IMR-90 (cell line): ENCODE measurements around the gene PLCH1.

Experiments used
- CEBPB ChIP-seq: IDR thresholded peaks from 2 replicates; pipeline ENCODE4 v1.6.1; 2012; ENCODE audit warnings: low read depth, low read length, improper control_type of control experiment
- CHD1 ChIP-seq: IDR thresholded peaks from 2 replicates; pipeline ENCODE4 v1.6.1; 2012; ENCODE audit warnings: low read depth, low read length, improper control_type of control experiment
- ELK1 ChIP-seq: fragments of 150-350 bp; IDR thresholded peaks from 2 replicates; pipeline ENCODE4 v1.6.1; 2016; ENCODE audit warnings: low read depth, mild to moderate bottlenecking, low read length, moderate library complexity, borderline replicate concordance
- FOS ChIP-seq: fragments of 150-350 bp; IDR thresholded peaks from 2 replicates; pipeline ENCODE4 v1.6.1; 2016; ENCODE audit warnings: low read depth, low read length
- MAFK ChIP-seq: IDR thresholded peaks from 2 replicates; pipeline ENCODE4 v1.6.1; 2012; ENCODE audit warnings: low read depth, low read length, improper control_type of control experiment
- MAZ ChIP-seq: IDR thresholded peaks from 2 replicates; pipeline ENCODE4 v1.6.1; 2012; ENCODE audit warnings: low read depth, mild to moderate bottlenecking, low read length, improper control_type of control experiment, moderate library complexity, borderline replicate concordance
- MXI1 ChIP-seq: IDR thresholded peaks from 2 replicates; pipeline ENCODE4 v1.6.1; 2012; ENCODE audit warnings: low read depth, mild to moderate bottlenecking, low read length, moderate library complexity, borderline replicate concordance
- NFE2L2 ChIP-seq: fragments of 150-350 bp; IDR thresholded peaks from 2 replicates; pipeline ENCODE4 v1.6.1; 2016; ENCODE audit warnings: low read depth, mild to moderate bottlenecking, low read length
- POLR2A ChIP-seq: IDR thresholded peaks from 2 replicates; pipeline ENCODE4 v1.6.1; 2012; ENCODE audit warnings: mild to moderate bottlenecking, low read depth, low read length
- RAD21 ChIP-seq: IDR thresholded peaks from 2 replicates; pipeline ENCODE4 v1.6.1; 2012; ENCODE audit warnings: low read length, improper control_type of control experiment
- RFX5 ChIP-seq: IDR thresholded peaks from 2 replicates; pipeline ENCODE4 v1.8.0; 2012; ENCODE audit warnings: low read depth, mild to moderate bottlenecking, low read length, moderate library complexity
- SMC3 ChIP-seq: fragments of 150-350 bp; IDR thresholded peaks from 2 replicates; pipeline ENCODE4 v1.6.1; 2016; ENCODE audit warnings: low read depth, mild to moderate bottlenecking, antibody characterized with exemption, low read length, moderate library complexity
- USF2 ChIP-seq: fragments of 150-350 bp; IDR thresholded peaks from 2 replicates; pipeline ENCODE4 v1.6.1; 2017; ENCODE audit warnings: mild to moderate bottlenecking, antibody characterized with exemption, low read length, low read depth
- TF ChIP-seq, protein P1 (sequence below): conservative IDR thresholded peaks from 2 replicates; pipeline ENCODE4 v1.5.1; 2012; ENCODE audit warnings: mild to moderate bottlenecking, low read depth, low read length, improper control_type of control experiment

GRCh38 chr3:155326244-155326643 is 418.6 kb downstream of the PLCH1 start:
- TF ChIP-seq, protein P1, sequence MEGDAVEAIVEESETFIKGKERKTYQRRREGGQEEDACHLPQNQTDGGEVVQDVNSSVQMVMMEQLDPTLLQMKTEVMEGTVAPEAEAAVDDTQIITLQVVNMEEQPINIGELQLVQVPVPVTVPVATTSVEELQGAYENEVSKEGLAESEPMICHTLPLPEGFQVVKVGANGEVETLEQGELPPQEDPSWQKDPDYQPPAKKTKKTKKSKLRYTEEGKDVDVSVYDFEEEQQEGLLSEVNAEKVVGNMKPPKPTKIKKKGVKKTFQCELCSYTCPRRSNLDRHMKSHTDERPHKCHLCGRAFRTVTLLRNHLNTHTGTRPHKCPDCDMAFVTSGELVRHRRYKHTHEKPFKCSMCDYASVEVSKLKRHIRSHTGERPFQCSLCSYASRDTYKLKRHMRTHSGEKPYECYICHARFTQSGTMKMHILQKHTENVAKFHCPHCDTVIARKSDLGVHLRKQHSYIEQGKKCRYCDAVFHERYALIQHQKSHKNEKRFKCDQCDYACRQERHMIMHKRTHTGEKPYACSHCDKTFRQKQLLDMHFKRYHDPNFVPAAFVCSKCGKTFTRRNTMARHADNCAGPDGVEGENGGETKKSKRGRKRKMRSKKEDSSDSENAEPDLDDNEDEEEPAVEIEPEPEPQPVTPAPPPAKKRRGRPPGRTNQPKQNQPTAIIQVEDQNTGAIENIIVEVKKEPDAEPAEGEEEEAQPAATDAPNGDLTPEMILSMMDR: no peak
- no peak for TF ChIP-seq NFE2L2
- no peak for TF ChIP-seq FOS
- TF ChIP-seq MAFK: no peak
- no peak for TF ChIP-seq RAD21
- no peak for TF ChIP-seq USF2
- no peak for TF ChIP-seq POLR2A
- TF ChIP-seq CEBPB: no peak
- TF ChIP-seq RFX5: no peak
- TF ChIP-seq CHD1: no peak
- TF ChIP-seq MXI1: no peak
- no peak for TF ChIP-seq MAZ
- no peak for TF ChIP-seq ELK1
- TF ChIP-seq SMC3: no peak
